Measurements from ENCODE around the gene AHCYL1.
A peak's percentile ranks its signal among the peaks of the same experiment; 100 is the strongest.
"Not testable (repeated sequence)": the region's sequence is repeated elsewhere in the genome, so short reads cannot be mapped to it uniquely, and the experiment has no call there.

The AHCYL1 gene

DNA sequence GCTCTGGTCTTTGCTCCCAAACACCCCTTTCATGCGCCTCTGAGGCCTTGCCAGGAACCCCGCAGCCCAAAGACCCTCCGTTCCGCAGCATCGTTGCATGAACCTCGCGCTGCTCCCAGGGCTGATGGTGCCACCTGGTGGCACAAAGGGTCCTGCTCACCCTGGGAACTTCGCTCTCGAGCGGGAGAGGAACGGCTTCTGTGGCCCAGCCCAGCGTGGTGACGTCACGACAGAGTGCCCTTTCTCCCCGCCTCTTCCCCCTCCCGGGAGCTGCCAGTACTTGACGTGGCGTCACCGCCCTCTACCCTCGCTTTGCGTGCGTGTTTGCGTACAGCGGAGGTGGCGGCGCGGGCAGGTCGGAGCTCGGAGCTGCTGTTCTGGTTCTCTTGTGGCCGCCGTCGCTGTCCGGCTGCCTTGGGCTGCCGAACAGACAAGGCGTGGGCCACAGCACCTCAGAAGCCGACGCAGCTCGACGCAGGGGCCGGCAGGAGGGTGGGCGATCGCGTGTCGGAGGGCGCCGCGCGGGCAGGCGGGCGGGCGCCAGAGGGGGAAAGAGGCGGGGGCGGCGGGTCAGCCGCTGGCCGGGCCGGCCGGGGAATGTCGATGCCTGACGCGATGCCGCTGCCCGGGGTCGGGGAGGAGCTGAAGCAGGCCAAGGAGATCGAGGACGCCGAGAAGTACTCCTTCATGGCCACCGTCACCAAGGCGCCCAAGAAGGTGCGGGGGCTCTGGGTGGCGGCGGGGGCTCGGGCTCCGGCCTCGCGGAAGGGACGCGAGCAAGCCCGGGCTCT lies at the start of gene AHCYL1:
TSS of gene AHCYL1 (plus strand) at position 310 of the 791 bp plus-strand sequence. CDS start at position 598, 288 bp downstream.
- DNase-seq: peak; percentile 95

DNA sequence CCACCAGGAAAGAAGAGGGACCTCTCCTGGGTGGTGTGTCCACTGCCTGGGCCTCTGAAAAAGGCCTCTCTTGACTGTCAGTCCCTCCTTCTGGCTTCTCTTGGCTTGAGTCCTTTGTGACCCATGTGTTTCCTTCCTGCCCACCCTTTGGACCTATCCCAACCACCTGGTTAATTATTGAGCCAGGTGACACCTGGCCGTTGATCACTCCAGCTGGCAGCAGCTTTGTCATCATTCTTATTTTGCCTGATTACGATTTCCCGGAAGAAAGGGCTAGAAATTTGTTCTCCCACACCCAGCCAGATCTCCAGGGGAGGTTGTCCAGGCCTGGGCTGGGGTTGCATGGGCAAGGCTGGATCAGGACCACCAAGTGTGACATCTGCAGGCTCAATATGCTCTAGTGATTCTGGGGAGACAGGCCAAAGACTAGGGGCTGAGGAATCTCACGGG lies 49.1 kb upstream of the AHCYL1 start:
- peak; percentile 57 for DNase-seq

DNA sequence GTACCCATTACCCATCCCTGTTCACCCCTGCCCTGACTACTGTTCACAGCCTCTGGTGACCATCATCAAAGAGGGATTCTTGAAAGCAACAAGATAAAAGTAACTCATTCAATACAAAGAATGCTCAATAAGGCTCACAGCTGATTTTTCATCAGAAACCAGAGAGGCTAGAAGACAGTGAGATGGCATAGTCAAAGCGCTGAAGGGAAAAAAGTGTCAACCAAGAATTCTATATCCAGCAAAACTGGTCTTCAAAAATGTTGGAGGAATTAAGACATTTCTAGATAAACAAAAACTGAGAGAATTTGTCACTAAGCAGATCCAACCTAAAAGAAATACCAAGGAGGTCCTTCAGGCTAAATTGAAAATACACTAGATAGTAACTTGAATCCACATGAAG lies 46.8 kb upstream of the AHCYL1 start:
- no peak for DNase-seq

DNA sequence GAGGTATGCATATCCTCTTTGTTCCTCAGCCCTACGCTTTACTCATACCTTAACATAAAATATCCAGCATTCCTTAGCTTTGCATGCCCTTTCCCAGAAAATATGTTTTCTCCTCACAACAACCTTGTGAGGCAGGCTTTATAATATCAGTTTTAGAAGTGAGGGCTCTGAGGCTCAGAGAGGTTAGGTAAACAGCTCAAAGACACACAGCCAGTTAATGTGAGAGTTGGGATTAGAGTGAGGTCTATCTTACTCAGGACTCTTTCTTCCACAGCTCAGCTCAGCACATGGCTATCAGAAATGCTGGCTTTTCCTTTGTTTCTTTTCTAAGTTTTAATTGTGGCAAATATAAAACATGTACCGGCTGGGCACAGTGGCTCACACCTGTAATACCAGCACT lies 46.0 kb upstream of the AHCYL1 start:
- DNase-seq: no peak

DNA sequence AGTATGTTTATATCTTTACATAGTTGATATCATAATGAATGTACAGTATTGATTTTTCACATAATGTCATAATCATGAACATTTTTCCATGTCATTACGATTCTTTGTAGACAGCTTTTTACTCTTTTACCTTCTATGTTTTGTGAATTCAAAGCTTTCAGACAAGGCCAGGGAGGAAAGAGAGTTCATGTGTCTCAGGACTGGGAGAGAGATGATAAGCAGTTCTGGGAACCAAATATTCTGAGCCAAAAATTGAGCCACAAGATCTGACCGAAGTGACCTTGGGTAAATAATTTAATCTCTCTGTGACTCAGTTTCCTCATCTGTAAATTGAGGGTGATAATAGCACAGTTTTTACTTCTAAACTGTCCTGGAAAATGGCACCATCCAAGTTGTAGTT lies 42.1 kb upstream of the AHCYL1 start:
- no peak for DNase-seq

DNA sequence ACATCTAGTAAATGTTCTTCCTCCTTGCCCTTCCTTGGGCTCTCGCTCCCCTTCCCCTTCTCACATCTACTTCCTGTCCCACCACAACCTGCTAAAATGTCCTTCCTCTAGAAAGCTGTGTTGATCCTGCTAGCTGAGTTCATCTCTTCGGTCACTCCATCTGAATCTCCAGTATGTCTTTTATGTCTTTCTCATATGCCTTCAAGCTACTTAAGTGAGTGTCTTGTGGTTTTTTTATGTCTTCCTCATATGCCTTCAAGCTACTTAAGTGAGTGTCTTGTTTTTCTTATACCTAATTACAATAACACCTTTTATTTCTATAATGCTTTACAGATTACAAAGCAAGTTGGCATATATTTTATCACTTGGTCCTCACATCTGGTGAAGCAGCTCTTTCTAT lies 40.0 kb upstream of the AHCYL1 start:
- DNase-seq: no peak

DNA sequence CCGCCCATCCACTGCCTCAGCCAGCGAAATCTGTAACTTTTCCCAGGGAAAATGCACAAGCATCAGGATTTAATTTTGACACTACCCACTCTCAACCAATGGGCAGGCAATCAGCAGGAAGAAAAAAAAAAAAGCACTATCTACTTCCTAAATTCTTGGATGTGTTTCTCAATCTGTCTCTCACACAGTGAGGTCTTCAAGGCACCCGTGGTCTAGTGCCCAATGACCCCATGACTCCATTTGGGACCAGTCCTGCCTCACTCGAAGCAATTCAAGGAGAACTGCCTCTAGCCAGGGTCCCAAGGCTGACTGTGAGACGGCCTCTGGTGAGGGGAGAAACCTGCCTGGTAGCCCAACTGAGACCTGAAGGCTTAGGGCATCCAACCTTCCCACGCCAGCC lies 38.1 kb upstream of the AHCYL1 start:
- DNase-seq: no peak

DNA sequence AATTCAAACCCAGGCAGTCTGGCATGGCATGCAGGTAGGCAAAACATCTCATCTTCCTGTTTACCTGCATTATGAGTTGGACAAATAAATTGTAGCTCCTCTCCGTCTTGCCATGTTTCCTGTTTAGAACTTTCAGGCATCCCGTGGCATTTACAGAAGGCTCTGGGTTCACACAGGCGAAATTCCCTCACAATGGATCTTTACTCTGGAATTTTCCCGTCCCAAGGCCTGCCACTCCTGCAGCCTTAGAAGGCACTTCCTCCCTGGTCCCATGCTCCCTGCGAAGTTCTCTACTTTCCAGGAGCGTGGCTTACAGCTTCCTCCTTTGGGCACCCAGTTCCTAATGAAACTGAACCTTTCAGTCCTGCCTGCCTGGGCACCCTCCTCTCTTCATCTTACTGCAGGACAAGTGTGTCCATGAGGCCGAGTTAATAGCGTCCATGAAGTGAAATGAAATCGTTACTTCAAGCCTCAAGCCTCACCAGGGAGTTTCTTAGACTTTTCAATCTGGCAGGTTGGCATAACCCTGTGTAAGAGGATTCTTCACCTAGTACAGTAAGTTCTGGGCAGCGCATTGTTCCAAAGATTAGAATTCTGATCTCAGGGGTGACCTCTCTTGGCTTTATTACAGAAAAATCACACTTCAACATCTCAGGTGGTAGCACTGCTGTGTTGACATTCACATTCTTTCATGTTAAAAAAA lies 36.8 kb upstream of the AHCYL1 start:
- no peak for DNase-seq

DNA sequence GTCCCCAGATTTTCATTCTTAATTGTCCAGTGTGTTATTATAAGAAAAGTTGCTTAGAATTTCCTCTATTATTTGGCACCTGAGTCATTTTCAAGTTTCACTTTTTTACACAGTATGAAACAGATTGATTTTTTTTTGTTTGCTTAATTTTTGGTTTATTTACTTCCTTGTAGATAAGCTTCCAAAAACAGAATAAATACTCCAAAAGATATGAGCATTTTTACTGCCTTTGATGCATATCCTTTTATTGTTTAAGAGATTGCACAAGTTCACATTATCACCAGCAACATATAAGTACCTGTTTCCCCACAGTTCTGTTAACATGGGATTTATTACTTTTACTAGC lies 36.3 kb upstream of the AHCYL1 start:
- no peak for DNase-seq

DNA sequence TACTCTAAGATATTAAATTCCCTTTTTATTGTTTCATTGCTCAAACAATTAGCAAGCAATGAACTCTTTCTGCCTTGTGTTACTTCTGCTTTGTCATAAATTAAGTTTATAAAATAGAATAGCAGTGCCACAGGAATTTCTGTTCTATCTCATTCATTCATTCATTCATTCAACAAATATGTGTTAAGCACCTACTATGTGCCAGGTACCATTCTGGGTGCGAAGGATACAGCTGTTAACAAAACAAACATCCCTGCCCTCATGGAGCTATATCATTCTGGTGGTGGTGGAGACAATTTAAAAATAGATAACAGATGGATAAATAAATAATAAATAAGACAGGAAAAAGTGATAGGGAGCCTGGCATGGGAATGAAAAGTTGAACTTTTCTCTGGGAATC lies 34.5 kb upstream of the AHCYL1 start:
- DNase-seq: no peak

DNA sequence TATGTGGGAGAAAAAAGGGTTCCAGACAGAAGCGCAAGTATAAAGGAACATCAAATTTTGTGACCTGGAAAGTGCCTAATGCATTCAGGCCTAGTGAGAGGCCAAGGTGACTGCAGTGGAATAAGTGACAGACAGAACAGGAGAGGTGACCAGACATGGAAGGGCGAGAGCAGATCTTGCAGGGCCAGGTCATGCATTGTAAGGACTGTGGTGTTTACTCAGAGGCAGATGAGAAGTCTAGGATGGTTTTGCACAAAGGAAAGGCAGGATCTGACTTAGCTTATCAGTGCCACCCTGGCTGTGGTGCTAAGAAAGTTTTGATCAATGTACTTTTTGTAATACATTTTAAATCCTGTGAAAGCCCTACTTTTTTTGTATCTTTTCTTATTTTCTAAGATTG lies 34.1 kb upstream of the AHCYL1 start:
- no peak for DNase-seq

DNA sequence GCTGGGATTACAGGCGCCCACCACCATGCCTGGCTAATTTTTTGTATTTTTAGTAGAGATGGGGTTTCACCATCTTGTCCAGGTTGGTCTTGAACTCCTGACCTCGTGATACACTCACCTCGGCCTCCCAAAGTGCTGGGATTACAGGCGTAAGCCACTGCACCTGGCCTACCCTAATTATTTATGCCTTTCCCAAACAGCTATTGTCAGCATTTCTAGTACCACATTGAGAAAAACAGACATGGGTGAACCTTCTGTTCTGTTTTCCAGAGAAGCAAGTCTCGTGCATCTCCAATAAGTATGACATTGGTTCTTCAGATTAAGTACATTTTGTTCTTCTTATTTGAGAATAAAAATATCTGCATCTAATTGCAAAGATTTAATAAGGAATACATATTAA lies 33.1 kb upstream of the AHCYL1 start:
- not testable (repeated sequence) for DNase-seq

DNA sequence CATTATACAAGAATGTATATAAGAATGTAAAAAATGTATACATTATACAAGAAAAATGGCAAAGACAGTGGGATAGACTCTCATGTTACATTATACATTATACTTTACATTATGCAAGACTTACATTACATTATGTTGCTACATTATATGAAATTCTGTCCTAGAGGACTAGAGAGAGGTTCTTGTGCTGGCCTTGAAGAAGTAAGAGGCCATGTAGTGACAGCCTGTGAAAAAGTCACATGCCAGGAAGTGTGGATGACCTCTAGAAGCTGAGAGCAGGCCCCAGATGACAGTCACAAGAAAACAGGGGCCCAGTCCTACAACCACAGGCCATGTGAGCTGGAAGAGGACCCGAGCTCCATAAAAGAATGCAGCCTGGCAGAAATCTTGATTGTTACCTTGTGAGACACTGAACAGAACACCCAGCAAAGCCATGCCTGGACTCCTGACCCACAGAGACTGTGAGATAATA lies 30.5 kb upstream of the AHCYL1 start:
- no peak for DNase-seq

DNA sequence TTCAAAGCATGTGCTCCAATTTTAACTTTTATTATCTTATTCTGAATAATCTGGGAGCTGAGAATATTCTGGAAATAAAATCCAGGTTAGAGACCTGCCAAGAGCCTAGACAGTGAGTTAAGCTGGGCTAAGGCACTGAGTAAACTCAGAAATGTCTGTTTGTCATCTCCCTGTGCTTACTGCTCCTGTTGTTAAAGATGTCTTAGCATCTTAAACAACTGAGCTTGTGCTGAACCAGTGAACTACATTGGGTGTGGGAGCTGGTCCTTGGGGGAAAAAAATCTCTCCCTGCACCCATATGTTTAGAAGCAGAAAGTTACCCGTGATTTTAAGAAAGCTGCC lies 25.0 kb upstream of the AHCYL1 start:
- DNase-seq: no peak

DNA sequence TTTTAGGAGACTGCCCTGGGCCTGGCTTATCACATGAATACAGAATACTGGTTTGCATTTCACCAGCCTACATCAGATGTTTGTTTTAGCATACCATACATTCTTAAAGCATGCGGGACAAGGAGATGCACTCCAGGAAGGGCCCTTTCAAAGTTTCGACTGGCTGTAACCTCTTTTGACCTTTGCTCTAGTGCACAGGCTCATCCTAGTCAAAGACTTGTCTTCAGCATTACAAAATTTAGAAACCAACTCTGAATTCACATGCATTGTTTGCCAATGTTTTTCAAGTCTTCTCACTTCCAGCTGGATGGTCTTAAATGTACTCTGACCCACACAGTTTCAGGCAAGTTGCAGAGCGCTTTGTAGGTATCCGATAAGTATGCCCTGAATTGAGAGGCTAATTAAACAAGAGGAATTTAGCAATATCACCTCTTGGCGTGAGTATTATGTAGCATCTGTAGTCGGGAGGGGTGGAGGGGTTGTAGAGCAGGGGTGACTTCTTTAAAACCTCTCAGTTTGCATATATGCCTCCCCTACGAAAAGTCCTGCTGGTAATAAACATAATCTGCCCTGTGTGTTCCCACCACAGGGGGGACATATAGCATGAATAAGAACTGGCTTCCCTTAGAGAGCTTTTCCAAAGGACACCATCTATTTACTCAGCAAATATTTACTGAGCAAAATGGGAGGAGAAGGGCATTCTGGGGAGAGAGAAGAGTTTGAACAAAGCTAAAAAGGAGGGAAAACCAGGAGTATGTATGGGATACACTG lies 24.4 kb upstream of the AHCYL1 start:
- peak; percentile 85 for DNase-seq

DNA sequence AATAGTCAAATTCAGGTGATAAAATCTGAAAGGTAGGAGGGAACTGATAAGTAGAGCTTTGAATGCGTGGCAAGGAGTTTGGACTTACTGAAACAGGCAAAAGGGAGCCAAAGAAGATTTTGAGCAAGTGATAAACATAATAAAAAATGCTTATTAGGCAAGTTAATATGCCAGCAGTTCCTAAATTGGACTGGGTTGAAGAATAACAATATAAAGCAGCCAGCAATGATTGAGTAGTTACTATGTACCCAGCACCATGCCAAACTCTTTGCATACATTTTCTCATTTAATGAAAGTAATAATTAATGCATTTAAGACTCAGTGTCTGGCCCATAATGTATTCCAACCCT lies 23.8 kb upstream of the AHCYL1 start:
- DNase-seq: no peak

DNA sequence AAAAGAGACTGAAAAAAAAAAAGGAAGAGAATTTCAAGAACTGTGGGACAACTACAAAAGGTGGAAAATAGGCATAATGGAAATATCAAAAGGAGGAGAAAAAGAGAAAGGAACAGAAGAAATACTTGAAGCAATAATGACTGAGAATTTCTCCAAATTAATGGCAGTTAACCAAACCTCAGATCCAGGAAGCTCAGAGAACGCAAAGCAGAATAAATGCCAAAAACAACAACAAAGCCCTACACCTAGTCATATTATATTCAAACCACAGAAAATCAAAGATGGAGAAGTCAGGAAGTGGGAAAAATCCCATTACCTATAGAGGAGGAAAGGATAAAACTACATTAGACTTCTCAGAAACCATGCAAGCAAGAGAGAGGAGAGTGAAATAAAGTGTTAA lies 20.7 kb upstream of the AHCYL1 start:
- DNase-seq: no peak

DNA sequence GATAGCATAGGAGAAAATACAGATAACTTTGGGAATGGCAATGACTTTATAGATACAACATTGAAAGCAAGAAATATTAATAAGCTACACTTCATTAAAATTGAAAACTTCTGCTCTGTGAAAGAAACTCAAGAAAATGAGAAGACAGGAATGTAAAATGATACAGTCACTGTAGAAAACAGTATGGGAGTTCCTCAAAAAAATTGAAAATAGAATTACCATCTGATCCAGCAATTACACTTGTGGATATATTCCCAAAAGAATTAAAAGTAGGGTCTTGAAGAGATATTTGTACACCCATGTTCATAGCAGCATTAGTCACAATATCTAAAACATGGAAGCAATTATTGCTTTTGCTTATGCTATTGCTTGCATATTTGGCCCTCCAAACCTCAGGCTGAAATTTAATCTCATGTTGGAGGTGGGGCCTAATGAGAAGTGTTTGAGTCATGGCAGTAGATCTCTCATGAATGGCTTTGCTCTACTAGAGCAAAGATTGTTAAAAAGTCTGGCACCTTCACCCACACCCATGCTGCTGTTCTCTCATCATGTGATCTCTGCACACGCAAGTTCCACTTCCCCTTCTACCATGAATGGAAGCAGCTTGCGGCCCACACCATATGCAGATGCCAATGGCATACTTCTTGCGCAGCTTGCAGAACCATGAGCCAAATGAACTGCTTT lies 15.3 kb upstream of the AHCYL1 start:
- DNase-seq: no peak

DNA sequence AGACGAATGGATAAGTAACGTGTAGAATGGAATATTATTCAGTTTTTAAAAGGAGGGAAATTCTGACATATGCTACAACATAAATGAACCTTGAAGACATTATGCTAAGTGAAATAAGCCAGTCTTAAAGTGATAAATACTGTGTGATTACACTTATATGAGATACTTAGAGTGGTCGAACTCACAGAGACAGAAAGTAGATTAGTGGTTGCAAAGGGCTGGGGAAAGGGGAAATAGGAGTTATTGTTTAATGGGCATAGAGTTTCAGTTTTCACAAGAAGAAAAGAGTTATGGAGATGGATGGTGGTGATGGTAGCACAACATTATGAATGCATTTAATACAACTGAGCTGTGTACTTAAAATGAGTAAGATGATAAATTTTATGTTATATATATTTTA lies 14.7 kb upstream of the AHCYL1 start:
- no peak for DNase-seq

DNA sequence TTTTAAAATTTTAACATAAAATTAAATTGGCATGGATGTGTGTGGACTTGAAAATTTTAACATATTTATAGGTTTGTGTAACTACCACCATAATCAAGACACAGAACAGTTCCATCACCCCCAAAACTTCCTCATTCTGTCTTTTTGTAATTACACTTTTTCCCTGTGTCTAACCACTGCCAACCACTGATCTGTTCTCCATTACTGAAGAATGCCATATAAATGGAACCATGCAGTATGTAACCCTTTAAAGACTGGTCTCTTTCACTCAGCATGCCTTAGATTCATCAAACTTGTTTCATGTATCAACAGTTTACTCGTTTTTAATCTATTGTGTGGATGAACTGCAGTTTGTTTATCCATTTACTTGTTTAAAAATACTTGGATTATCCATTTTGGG lies 13.0 kb upstream of the AHCYL1 start:
- no peak for DNase-seq

DNA sequence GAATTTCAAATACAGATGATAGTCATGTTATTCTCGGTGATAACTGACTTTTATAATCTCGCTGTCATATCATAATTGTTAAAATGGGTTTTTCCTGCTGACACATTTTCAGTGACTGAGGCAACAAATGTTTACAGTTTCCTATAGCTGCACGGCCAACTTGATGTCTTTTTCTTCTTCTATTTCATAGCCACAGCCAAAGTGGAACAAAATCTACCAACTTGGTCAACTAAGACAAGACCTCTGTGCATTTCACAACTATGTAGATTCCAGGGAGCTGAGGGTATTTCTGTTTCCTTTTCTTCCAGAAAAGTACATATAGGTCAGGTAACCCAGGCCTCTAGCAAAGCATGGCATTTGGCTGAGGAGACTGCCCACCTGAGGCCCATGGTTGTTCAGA lies 10.4 kb upstream of the AHCYL1 start:
- no peak for DNase-seq

DNA sequence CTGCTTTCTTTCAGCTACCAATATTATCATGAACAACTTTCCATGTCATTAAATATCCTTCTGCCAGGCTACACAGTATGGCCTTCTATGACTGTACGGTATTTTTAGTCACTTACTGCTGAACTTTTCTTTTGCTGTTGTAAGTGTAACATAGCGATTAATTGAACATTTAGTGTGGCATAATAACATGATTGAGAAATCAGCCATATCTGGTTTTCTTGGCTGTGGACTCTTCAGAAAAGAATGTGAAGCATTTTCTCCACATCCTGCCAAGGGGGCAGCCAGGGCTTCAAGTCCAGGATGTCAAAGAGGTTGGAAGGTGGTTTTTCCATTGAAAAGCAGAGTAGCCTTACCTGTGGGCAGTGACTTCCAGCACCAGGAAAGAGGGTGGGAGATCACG lies 8.8 kb upstream of the AHCYL1 start:
- no peak for DNase-seq

DNA sequence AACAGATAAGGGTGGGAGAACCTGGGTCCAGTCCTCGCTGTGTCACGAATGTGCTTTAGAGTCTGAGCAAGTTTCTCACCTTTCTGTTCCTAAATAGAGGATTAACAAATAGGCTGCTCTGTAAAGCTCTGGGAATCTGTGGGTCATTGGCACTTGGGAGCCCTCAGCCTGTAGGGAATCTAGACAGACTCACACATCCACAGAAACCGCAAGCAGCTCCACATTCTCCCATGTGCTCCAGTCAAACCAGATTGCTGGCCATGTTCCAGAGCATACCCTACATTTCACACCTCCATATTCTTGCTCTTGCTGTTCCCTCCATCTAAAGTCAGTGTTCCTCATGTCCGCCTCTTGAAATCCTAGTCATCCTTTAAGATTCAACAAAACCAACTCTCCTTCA lies 7.8 kb upstream of the AHCYL1 start:
- DNase-seq: no peak
